Measurements from ENCODE around the gene IL12RB1. TPM values are rescaled to one million over a fixed set of nuclear protein-coding genes. Genes with fewer than 3 reads are reported as not detected.

IL12RB1 gene
- total and polyA plus RNA-seq, 2 of the 13 experiments (the other 11 are each of a cell fraction or from before 2014, with no cell fraction given): 0.03 to 0.04 TPM

DNA sequence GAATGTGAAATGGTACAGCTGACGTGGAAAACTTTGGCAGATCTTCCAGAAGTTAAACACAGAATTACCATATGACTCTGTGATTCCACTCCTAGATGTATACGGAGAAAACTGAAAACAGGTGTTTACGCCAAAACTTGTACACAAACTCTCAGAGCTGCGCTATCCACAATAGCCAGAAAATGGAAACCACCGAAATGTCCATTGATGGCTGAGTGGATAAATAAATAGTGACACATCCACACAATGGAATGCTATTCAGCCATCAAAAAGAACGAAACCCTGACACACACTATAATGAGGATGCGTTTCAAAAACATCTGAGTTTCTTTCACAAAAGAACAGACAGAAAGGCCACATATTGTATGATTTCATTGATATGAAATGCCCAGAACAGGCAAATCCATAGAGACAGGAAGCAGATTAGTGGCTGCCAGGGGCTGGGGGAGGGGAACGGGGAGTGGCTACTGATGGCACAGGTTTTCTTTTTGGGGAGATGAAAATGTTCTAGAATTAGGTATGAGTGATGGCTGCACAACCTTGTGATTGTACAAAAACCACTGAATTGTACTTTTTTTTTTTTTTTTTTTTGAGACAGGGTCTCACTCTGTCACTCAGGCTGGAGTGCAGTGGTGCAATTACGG, 33.0 kb downstream of the IL12RB1 start:
- intact Hi-C loops (cut with micrococcal nuclease; ENCODE audit: unreplicated experiment): no loop called here
- FAIRE-seq: no peak
- H4K20me1 ChIP-seq (ENCODE audit: insufficient read depth, low read length): no peaks in the 10 kb centered on the region
- DNase-seq (ENCODE audit: low spot score): no peak
- H3K9me3 ChIP-seq (ENCODE audit: low read length): no peaks in the 10 kb centered on the region
- ChIA-PET CTCF (ENCODE audit: low intra/inter-chr PET ratio, low total read pairs) (no interaction called here), POLR2A (no interaction called here)
- no peak for TF ChIP-seq ZNF672 (CRISPR knock-in tag; IDR thresholded peaks at IDR 0.05)
- no peak for TF ChIP-seq CBX2 (IDR thresholded peaks at IDR 0.05; ENCODE audit: low read depth, low read length)
- no peak for TF ChIP-seq CBX2 (CRISPR knock-in tag; IDR thresholded peaks at IDR 0.05; ENCODE audit: low read depth)
- TF ChIP-seq MED8 (CRISPR knock-in tag; IDR thresholded peaks at IDR 0.05; ENCODE audit: insufficient replicate concordance): no peak
- TF ChIP-seq SUZ12 (IDR thresholded peaks at IDR 0.05; ENCODE audit: low read depth, low read length): no peak
- TF ChIP-seq CBFB (CRISPR knock-in tag; IDR thresholded peaks at IDR 0.05): no peak
- no peak for TF ChIP-seq ZNF749 (CRISPR knock-in tag; IDR thresholded peaks at IDR 0.05; ENCODE audit: borderline replicate concordance)
- TF ChIP-seq FOXO1 (CRISPR knock-in tag; IDR thresholded peaks at IDR 0.05): no peak
- TF ChIP-seq, protein P1, sequence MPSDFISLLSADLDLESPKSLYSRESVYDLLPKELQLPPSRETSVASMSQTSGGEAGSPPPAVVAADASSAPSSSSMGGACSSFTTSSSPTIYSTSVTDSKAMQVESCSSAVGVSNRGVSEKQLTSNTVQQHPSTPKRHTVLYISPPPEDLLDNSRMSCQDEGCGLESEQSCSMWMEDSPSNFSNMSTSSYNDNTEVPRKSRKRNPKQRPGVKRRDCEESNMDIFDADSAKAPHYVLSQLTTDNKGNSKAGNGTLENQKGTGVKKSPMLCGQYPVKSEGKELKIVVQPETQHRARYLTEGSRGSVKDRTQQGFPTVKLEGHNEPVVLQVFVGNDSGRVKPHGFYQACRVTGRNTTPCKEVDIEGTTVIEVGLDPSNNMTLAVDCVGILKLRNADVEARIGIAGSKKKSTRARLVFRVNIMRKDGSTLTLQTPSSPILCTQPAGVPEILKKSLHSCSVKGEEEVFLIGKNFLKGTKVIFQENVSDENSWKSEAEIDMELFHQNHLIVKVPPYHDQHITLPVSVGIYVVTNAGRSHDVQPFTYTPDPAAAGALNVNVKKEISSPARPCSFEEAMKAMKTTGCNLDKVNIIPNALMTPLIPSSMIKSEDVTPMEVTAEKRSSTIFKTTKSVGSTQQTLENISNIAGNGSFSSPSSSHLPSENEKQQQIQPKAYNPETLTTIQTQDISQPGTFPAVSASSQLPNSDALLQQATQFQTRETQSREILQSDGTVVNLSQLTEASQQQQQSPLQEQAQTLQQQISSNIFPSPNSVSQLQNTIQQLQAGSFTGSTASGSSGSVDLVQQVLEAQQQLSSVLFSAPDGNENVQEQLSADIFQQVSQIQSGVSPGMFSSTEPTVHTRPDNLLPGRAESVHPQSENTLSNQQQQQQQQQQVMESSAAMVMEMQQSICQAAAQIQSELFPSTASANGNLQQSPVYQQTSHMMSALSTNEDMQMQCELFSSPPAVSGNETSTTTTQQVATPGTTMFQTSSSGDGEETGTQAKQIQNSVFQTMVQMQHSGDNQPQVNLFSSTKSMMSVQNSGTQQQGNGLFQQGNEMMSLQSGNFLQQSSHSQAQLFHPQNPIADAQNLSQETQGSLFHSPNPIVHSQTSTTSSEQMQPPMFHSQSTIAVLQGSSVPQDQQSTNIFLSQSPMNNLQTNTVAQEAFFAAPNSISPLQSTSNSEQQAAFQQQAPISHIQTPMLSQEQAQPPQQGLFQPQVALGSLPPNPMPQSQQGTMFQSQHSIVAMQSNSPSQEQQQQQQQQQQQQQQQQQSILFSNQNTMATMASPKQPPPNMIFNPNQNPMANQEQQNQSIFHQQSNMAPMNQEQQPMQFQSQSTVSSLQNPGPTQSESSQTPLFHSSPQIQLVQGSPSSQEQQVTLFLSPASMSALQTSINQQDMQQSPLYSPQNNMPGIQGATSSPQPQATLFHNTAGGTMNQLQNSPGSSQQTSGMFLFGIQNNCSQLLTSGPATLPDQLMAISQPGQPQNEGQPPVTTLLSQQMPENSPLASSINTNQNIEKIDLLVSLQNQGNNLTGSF (CRISPR knock-in tag; IDR thresholded peaks at IDR 0.05): no peak
- no peak for TF ChIP-seq BRCA1 (CRISPR knock-in tag; IDR thresholded peaks at IDR 0.05)
- TF ChIP-seq SRSF9 (IDR thresholded peaks at IDR 0.05; ENCODE audit: borderline replicate concordance, insufficient read depth, low read depth, low read length, poor library complexity, severe bottlenecking): no peak
- no peak for TF ChIP-seq ATF7-NPFF (CRISPR knock-in tag; IDR thresholded peaks at IDR 0.05; ENCODE audit: low read depth)
- no peak for TF ChIP-seq ZNF652 (CRISPR knock-in tag; IDR thresholded peaks at IDR 0.05; ENCODE audit: borderline replicate concordance, low read depth)
- in situ Hi-C loops (cut with HindIII; ENCODE audit: extremely low pct_ligation_motif_present, low pct_unique_long_range_greater_than_20kb): loop anchor here (25.0 kb wide), 1 partner anchor 116 kb away; the partner anchor contains the start of gene CCDC124
- no peaks in the 10 kb centered on the region for H3K36me3 ChIP-seq (replicated peaks in 1 of 2; ENCODE audit: control insufficient read depth in 1 of 2, insufficient read depth in 2 of 2, low read length in 2 of 2)
- no peaks in the 10 kb centered on the region for H3K79me2 ChIP-seq (ENCODE audit: insufficient read depth, low read length)
- no peak overlapping the region for H2AFZ ChIP-seq (ENCODE audit: low read length)
- no TSS peak for BruUV-seq (replicated peaks)
- H3K4me3 ChIP-seq (replicated peaks in 1 of 3; ENCODE audit: insufficient read depth in 1 of 3, low read depth in 2 of 3, low read length in 3 of 3): no peak overlapping the region
- H3K4me2 ChIP-seq (ENCODE audit: low read depth, low read length): no peak overlapping the region
- peaks cover 16% of the 10 kb centered on the region for H3K4me1 ChIP-seq (ENCODE audit: insufficient read depth, low read length)
- no peak for ATAC-seq
- no peak overlapping the region for H3K27ac ChIP-seq (ENCODE audit: extremely low read length, insufficient read depth, low read length)
- WGBS (ENCODE audit: low lambda C conversion rate): 24% methylated on average over 9 of the region's 9 CpGs
- no peak overlapping the region for H3K9ac ChIP-seq (ENCODE audit: insufficient read depth, low read depth, low read length)
- peaks cover 0 to 10% of the 10 kb centered on the region in 2 experiments; a peak in 3 of 5 replicates for H3K27me3 ChIP-seq (ENCODE audit: control insufficient read depth in 1 of 2, insufficient read depth in 2 of 2, low read length in 2 of 2)
